Mesenchymal stem cell (in vitro differentiated cells and primary cell): Measurements from ENCODE around the gene ITPKB.

Experiments
- DNase-seq: peaks from one replicate; pipeline ENCODE4 v3.0.0-alpha.2; 2013
- H2AFZ ChIP-seq: one replicate; pipeline ENCODE4 v1.6.1; 2013; ENCODE audit warnings: low read depth, mild to moderate bottlenecking, control low read depth, inconsistent platforms, low read length, moderate library complexity
- H2AK5ac ChIP-seq: 2 replicates; pipeline ENCODE4 v1.6.1; 2013; ENCODE audit warnings: low read length, moderate library complexity, mild to moderate bottlenecking, inconsistent platforms; ENCODE audit not compliant: severe bottlenecking
- H2BK120ac ChIP-seq: one replicate; pipeline ENCODE4 v1.6.1; 2013; ENCODE audit warnings: low read depth, mild to moderate bottlenecking, inconsistent platforms, low read length, moderate library complexity
- H2BK12ac ChIP-seq, 2 experiments: one replicate each; pipeline ENCODE4 v1.6.1; 2013; ENCODE audit warnings: inconsistent platforms in 2 of 2, low read length in 2 of 2, mild to moderate bottlenecking in 2 of 2, moderate library complexity in 2 of 2, control low read depth in 1 of 2
- H2BK15ac ChIP-seq: one replicate; pipeline ENCODE4 v1.6.1; 2013; ENCODE audit warnings: mild to moderate bottlenecking, low read depth, inconsistent platforms; ENCODE audit not compliant: poor library complexity, severe bottlenecking
- H2BK5ac ChIP-seq: 2 replicates; pipeline ENCODE4 v1.6.1; 2013; ENCODE audit warnings: low read depth, mild to moderate bottlenecking, low read length, control low read depth, inconsistent platforms; ENCODE audit not compliant: poor library complexity, severe bottlenecking
- H3K14ac ChIP-seq, 2 experiments: one replicate each; pipeline ENCODE4 v1.6.1; 2013; ENCODE audit warnings: inconsistent platforms in 2 of 2, low read length in 2 of 2, control low read depth in 1 of 2, mild to moderate bottlenecking in 1 of 2, moderate library complexity in 1 of 2
- H3K18ac ChIP-seq, 2 experiments: one replicate each; pipeline ENCODE4 v1.6.1; 2013; ENCODE audit warnings: inconsistent platforms in 2 of 2, low read length in 2 of 2, control low read depth in 1 of 2, low read depth in 1 of 2, mild to moderate bottlenecking in 1 of 2
- H3K23ac ChIP-seq, 2 experiments: one replicate each; pipeline ENCODE4 v1.6.1; 2013; ENCODE audit warnings: inconsistent platforms in 2 of 2, low read length in 2 of 2, mild to moderate bottlenecking in 2 of 2, moderate library complexity in 2 of 2, control low read depth in 1 of 2
- H3K27ac ChIP-seq: 2 replicates; pipeline ENCODE4 v1.5.1; 2013; ENCODE audit warnings: mild to moderate bottlenecking, moderate library complexity, low read length, control low read depth, inconsistent platforms; ENCODE audit not compliant: poor library complexity, severe bottlenecking
- H3K27me3 ChIP-seq, 2 experiments: 2 replicates each; pipeline versions ENCODE4 v1.6.1 to v1.7.0; 2013; ENCODE audit warnings: low read length in 2 of 2, mild to moderate bottlenecking in 2 of 2, moderate library complexity in 2 of 2, control low read depth in 1 of 2, inconsistent platforms in 1 of 2; ENCODE audit not compliant: control insufficient read depth in 1 of 2, insufficient read depth in 1 of 2
- H3K36me3 ChIP-seq, 2 experiments: 2 replicates each; pipeline versions ENCODE4 v1.6.1 to v1.7.0; 2013; ENCODE audit warnings: low read length in 2 of 2, control low read depth in 1 of 2, inconsistent platforms in 1 of 2, low read depth in 1 of 2, mild to moderate bottlenecking in 1 of 2; ENCODE audit not compliant: insufficient read depth in 2 of 2, control insufficient read depth in 1 of 2
- H3K4ac ChIP-seq, 2 experiments: one replicate each; pipeline ENCODE4 v1.6.1; 2013; ENCODE audit warnings: inconsistent platforms in 2 of 2, low read length in 2 of 2, mild to moderate bottlenecking in 2 of 2, moderate library complexity in 2 of 2, control low read depth in 1 of 2, low read depth in 1 of 2
- H3K4me1 ChIP-seq: 2 replicates; pipeline ENCODE4 v1.6.1; 2013; ENCODE audit warnings: low read depth, low read length, control low read depth; ENCODE audit not compliant: control insufficient read depth, insufficient read depth
- H3K4me2 ChIP-seq: 2 replicates; pipeline ENCODE4 v1.6.1; 2013; ENCODE audit warnings: low read length, mild to moderate bottlenecking, inconsistent platforms; ENCODE audit not compliant: poor library complexity, severe bottlenecking
- H3K4me3 ChIP-seq, 2 experiments: 2 replicates each; pipeline versions ENCODE4 v1.5.1 to v1.7.0; 2013; ENCODE audit warnings: low read length in 2 of 2, mild to moderate bottlenecking in 2 of 2, control low read depth in 1 of 2, low read depth in 1 of 2; ENCODE audit not compliant: insufficient read depth in 1 of 2
- H3K79me1 ChIP-seq: replicated peaks from 2 replicates; pipeline ENCODE4 v1.6.1; 2013; ENCODE audit warnings: mild to moderate bottlenecking, control low read depth, low read length, inconsistent platforms; ENCODE audit not compliant: poor library complexity, severe bottlenecking
- H3K9ac ChIP-seq: 2 replicates; pipeline ENCODE4 v1.7.0; 2013; ENCODE audit warnings: mild to moderate bottlenecking, low read length, moderate library complexity
- H3K9me3 ChIP-seq: 2 replicates; pipeline ENCODE4 v1.7.0; 2013; ENCODE audit warnings: mild to moderate bottlenecking, low read length; ENCODE audit not compliant: control insufficient read depth
- H4K8ac ChIP-seq: one replicate; pipeline ENCODE4 v1.6.1; 2013; ENCODE audit warnings: inconsistent platforms, mild to moderate bottlenecking, low read length, moderate library complexity
- H4K91ac ChIP-seq: one replicate; pipeline ENCODE4 v1.6.1; 2013; ENCODE audit warnings: mild to moderate bottlenecking, low read length, inconsistent platforms
- WGBS: methylation state at CpG from one replicate; pipeline ENCODE4 v1.1.7; 2013; ENCODE audit warnings: mixed read lengths; 5-methylcytosine and 5-hydroxymethylcytosine counted together

Gene ITPKB

DNA sequence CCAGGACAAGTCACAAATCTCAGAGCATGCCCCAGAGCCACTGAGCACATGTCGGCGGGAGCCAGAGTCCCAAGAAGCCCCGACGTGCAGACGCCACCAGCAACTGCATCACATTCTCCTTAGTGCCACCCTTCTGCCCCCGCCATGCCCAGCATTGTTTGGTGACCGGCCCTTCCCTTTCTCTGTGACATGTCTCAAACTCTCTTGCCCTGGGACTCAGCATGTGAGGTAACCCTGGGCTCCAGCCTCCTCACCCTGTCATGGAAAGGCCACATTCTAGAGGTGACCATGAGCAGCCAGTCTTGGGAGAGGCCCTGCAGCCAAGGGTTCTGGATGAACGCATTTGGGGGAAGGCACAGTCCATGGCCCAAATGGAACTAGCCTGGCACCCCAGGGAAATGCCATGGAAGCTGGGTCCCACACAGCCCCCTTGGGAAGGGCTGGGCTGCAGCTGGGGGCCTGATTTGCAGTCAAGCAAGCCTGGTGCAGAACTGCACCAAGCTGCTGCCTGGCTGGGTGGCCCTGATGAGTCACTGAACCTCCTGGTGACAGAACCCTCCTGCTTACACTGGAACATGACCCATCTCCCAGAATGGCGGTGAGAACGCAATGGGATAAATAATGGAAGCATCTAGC, 94.4 kb downstream of the ITPKB start:
- Histone ChIP-seq H3K9me3 (no peaks in the 10 kb centered on the region), H3K79me1 (peaks cover 5% of the 10 kb centered on the region), H3K23ac (no peak overlapping the region), H3K27me3 (no peaks in the 10 kb centered on the region), H3K27ac (no peak overlapping the region), H2BK15ac (no peak overlapping the region), H2BK120ac (no peak overlapping the region), H3K36me3 (peaks cover 38 to 40% of the 10 kb centered on the region in 2 experiments), H4K8ac (no peak overlapping the region), H3K4me1 (peaks cover 41% of the 10 kb centered on the region), H2AK5ac (no peak overlapping the region), H3K18ac (no peak overlapping the region), H3K4ac (no peak overlapping the region), H2BK12ac (no peak overlapping the region), H3K4me3 (no peak overlapping the region), H2AFZ (no peak overlapping the region), H3K4me2 (no peak overlapping the region), H4K91ac (no peak overlapping the region), H2BK5ac (no peak overlapping the region), H3K14ac (no peak overlapping the region), H3K9ac (no peak overlapping the region)
- DNase-seq = peak; percentile 50
- 96% methylated on average over 10 of the region's 10 CpGs for WGBS

- H3K36me3 ChIP-seq = peaks cover 41 to 43% of the 10 kb centered on the region in 2 experiments
- no peak overlapping the region for H3K4me2 ChIP-seq
- H3K27me3 ChIP-seq = no peaks in the 10 kb centered on the region
- H2AK5ac ChIP-seq = peak overlapping the region; percentile 21
- H2BK5ac ChIP-seq = no peak overlapping the region
- H3K9me3 ChIP-seq = no peaks in the 10 kb centered on the region
- no peak overlapping the region for H2BK12ac ChIP-seq
- H3K79me1 ChIP-seq = peaks cover 5% of the 10 kb centered on the region
- H2BK15ac ChIP-seq = peak overlapping the region; percentile 64
- 95% methylated on average over 16 of the region's 18 CpGs for WGBS
- no peak overlapping the region for H3K27ac ChIP-seq
- no peak overlapping the region for H3K4me3 ChIP-seq
- H4K8ac ChIP-seq = no peak overlapping the region
- no peak overlapping the region for H2BK120ac ChIP-seq
- H3K9ac ChIP-seq = no peak overlapping the region
- no peak overlapping the region for H3K23ac ChIP-seq
- peak overlapping the region in 1 of 2 experiments; percentile 0 for H3K18ac ChIP-seq
- no peak for DNase-seq
- peak overlapping the region in 1 of 2 experiments; percentile 55 for H3K14ac ChIP-seq
- H4K91ac ChIP-seq = no peak overlapping the region
- no peak overlapping the region for H2AFZ ChIP-seq
- H3K4ac ChIP-seq = no peak overlapping the region
- peaks cover 41% of the 10 kb centered on the region for H3K4me1 ChIP-seq
These were observed 95.2 kb downstream of the ITPKB start for GRCh38 chr1:226643611-226644540.

- H3K79me1 ChIP-seq = peaks cover 5% of the 10 kb centered on the region
- H3K4me2 ChIP-seq = no peak overlapping the region
- H3K9me3 ChIP-seq = no peaks in the 10 kb centered on the region
- no peak overlapping the region for H3K14ac ChIP-seq
- no peak overlapping the region for H3K4me3 ChIP-seq
- peak overlapping the region in 1 of 2 experiments; percentile 13 for H3K4ac ChIP-seq
- no peak overlapping the region for H2BK120ac ChIP-seq
- H3K27me3 ChIP-seq = no peaks in the 10 kb centered on the region
- H2BK5ac ChIP-seq = no peak overlapping the region
- no peak overlapping the region for H2AFZ ChIP-seq
- H4K91ac ChIP-seq = no peak overlapping the region
- H2BK12ac ChIP-seq = peak overlapping the region in 1 of 2 experiments; percentile 21
- H2AK5ac ChIP-seq = no peak overlapping the region
- peak; percentile 73 for DNase-seq
- H3K23ac ChIP-seq = no peak overlapping the region
- peak overlapping the region; percentile 32 to 52 for H3K18ac ChIP-seq
- no peak overlapping the region for H3K27ac ChIP-seq
- H3K4me1 ChIP-seq = peaks cover 41% of the 10 kb centered on the region
- no peak overlapping the region for H3K9ac ChIP-seq
- H3K36me3 ChIP-seq = peaks cover 40 to 49% of the 10 kb centered on the region in 2 experiments
- H4K8ac ChIP-seq = peak overlapping the region; percentile 75
- no peak overlapping the region for H2BK15ac ChIP-seq
- WGBS = 62% methylated on average over 6 of the region's 9 CpGs
These were observed 95.9 kb downstream of the ITPKB start for GRCh38 chr1:226643177-226643576.

- Histone ChIP-seq H3K18ac (no peak overlapping the region), H2AFZ (no peak overlapping the region), H4K91ac (no peak overlapping the region), H3K9ac (no peak overlapping the region), H3K4ac (no peak overlapping the region), H3K14ac (peak overlapping the region in 1 of 2 experiments; percentile 15), H2BK120ac (no peak overlapping the region), H3K27ac (no peak overlapping the region), H3K23ac (no peak overlapping the region), H3K9me3 (no peaks in the 10 kb centered on the region), H3K27me3 (no peaks in the 10 kb centered on the region), H3K4me3 (no peak overlapping the region), H2BK5ac (no peak overlapping the region), H3K36me3 (peaks cover 34 to 49% of the 10 kb centered on the region in 2 experiments), H2BK15ac (peak overlapping the region; percentile 41), H3K4me2 (no peak overlapping the region), H3K79me1 (peaks cover 5% of the 10 kb centered on the region), H2BK12ac (peak overlapping the region in 1 of 2 experiments; percentile 29), H2AK5ac (peak overlapping the region; percentile 12), H4K8ac (no peak overlapping the region), H3K4me1 (peaks cover 41% of the 10 kb centered on the region)
- WGBS = 99% methylated on average over 8 of the region's 8 CpGs
- DNase-seq = no peak
These were observed 96.7 kb downstream of the ITPKB start for GRCh38 chr1:226642421-226642820.
